Measurements from ENCODE around the gene IRF2BP1.
A peak's percentile ranks its signal among the peaks of the same experiment; 100 is the strongest.
"Not testable (repeated sequence)": the region's sequence is repeated elsewhere in the genome, so short reads cannot be mapped to it uniquely, and the experiment has no call there.

The IRF2BP1 gene

GRCh38 chr19:45901912-45902650, 16.1 kb upstream of the IRF2BP1 start, which contains the start of gene MYPOP:
Gene MYPOP (minus strand): TSS chr19:45902613. CDS start chr19:45901773, 840 bp downstream.
- DNase-seq, result peak; percentile 9

- DNase-seq, result peak; percentile 14
These were observed 15.5 kb upstream of the IRF2BP1 start for GRCh38 chr19:45901432-45901911.

GRCh38 chr19:45900738-45901431, 14.9 kb upstream of the IRF2BP1 start:
- DNase-seq, result no peak

- DNase-seq, result no peak
These were observed 14.1 kb upstream of the IRF2BP1 start for GRCh38 chr19:45899919-45900589.

GRCh38 chr19:45899253-45899652, 13.3 kb upstream of the IRF2BP1 start:
- DNase-seq, result no peak

GRCh38 chr19:45897261-45897812, 11.4 kb upstream of the IRF2BP1 start:
- no peak for DNase-seq

GRCh38 chr19:45895983-45896599, 10.2 kb upstream of the IRF2BP1 start:
- DNase-seq, result not testable (repeated sequence)

GRCh38 chr19:45895519-45895972, 9.6 kb upstream of the IRF2BP1 start:
- no peak for DNase-seq

- DNase-seq, result no peak
These were observed 4.9 kb upstream of the IRF2BP1 start for GRCh38 chr19:45890877-45891276.

GRCh38 chr19:45889210-45889885, 3.4 kb upstream of the IRF2BP1 start:
- DNase-seq, result no peak

GRCh38 chr19:45887200-45887710, 1.3 kb upstream of the IRF2BP1 start:
- no peak for DNase-seq

- peak; percentile 88 for DNase-seq
These were observed 672 bp upstream of the IRF2BP1 start for GRCh38 chr19:45886427-45887199.

GRCh38 chr19:45884682-45885555, 1.0 kb downstream of the IRF2BP1 start:
- DNase-seq, result peak; percentile 13

- no peak for DNase-seq
These were observed 1.9 kb downstream of the IRF2BP1 start for GRCh38 chr19:45883881-45884681.

GRCh38 chr19:45883586-45883880, 2.4 kb downstream of the IRF2BP1 start:
- no peak for DNase-seq

- DNase-seq, result peak; percentile 82
These were observed 3.0 kb downstream of the IRF2BP1 start for GRCh38 chr19:45882652-45883585.

- peak; percentile 59 for DNase-seq
These were observed 3.9 kb downstream of the IRF2BP1 start for GRCh38 chr19:45881909-45882528.
